Activated CD4-positive, CD25-positive, alpha-beta regulatory T cell treated with anti-CD3 and anti-CD28 coated beads, Interleukin-2, amount 50 U/mL, for 24 hours (primary cell): ENCODE measurements around the gene TOR2A.

Experiments
- ATAC-seq, 2 donors: fragments of 150-1000 bp; cut with Tn5 transposase; one replicate each; pipeline ENCODE4 v1.10.0; 2021; ENCODE audit warnings: mild to moderate bottlenecking in 1 of 2, moderate library complexity in 1 of 2

Gene TOR2A

DNA sequence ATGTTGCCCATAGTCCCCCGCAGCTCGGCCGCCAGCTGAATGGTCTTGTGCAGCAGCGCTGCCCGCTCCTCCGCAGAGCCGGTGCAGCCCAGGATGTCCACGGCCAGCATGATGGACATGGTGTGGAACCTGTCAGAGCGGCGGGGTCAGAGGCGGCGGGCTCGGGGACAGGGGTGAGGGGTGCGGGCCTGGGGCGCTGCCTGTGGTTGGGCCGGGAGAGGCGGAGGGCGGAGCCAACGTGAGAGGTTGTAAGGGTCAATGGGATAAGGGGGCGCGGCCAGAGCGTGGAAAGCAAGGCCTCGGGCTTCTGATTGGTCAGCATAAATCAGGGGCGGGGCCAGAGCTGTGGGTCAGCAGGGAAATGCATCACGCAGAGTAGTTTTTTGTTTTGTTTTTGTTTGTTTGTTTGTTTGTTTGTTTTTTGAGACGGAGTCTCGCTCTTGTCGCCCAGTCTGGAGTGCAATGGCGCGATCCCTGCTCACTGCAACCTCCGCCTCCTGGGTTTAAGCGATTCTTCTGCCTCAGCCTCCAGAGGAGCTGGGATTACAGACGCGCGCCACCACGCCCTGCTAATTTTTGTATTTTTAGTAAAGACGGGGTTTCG lies 6.8 kb upstream of the TOR2A start:
- ATAC-seq, result no peak

DNA sequence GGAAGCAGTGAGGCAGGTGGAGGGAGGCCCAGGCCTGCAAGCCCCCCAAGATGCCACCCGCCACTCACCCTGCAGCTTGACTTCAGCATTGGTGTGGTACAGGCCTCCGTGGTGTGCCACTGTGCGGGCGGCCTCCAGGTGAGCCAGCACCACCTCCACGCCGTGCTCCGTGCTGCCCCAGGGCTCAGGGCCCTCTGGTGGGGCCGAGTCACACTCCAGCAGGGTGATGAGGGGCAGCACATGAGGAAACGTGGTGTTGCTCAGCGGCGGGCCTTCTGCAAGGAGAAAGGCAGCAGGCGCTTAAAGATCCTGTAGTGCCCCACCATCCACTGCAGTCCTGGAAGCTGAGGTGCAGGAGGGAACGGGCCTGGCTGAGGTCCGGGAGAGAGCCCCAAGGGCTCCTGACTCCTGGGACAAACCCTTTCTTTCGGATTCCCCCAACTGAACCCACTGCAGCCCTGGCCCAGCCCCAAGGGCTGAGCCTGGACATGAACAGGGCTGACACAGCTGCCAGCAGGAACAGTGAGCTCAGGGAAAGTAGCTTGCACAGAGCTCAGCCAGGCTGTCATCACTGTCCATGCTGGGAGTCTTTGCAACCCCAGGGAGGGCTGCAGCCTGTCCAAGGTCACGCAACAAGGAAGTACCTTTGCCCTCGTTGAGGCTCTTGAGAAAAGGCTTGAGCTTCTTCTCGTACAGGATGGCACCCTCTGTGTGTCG lies 4.7 kb upstream of the TOR2A start:
- ATAC-seq, result no peak

DNA sequence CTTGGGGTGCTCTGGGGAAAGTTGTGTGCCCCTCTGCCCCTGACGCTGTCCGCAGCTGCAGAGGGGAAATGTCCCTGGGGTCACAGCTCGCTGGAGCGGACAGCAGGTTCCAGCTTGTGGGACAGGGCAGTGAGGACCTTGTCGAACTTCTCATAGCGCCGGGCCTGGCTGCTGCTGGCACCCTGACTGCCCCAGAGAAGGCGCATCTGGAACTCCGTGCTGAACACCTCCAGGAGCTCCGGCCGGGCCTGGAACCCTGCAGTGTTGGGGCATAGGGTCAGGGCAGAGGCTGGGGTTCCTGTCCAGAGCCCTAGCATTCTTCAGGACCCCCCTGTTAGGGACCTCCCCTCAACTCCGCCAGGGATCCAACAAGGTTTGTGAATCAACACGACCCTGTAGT lies 3.6 kb upstream of the TOR2A start:
- no peak for ATAC-seq

DNA sequence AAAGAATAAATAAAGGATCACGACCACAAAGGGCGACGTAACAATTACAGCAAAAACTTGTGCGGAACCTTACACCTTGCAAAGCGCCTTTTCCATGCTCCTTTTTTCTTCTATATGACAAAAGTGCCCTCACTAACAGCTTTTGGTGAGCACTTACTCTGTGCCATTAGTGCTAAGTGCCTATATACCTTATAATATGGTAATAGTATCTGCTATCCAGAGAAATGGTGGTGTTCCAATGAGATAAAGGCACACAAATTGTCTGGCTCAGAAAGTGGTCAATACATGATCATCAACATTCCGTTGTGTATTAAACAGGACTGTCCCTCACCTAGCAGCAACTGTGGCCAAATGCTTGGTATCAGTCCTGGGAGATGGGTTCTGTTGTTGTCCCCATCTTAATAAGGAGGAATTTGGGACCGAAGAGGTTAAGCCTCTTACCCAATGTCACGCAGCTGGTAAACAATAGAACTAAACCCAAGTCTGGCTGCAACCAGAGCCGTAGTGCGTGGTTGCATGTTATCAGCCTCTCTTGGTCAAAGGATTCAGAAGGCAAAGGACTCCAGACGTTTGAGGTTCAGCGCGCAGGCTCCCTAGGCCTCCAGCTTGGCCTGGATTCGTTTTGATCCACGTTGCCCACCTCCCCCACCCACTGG lies 564 bp upstream of the TOR2A start:
- no peak for ATAC-seq

DNA sequence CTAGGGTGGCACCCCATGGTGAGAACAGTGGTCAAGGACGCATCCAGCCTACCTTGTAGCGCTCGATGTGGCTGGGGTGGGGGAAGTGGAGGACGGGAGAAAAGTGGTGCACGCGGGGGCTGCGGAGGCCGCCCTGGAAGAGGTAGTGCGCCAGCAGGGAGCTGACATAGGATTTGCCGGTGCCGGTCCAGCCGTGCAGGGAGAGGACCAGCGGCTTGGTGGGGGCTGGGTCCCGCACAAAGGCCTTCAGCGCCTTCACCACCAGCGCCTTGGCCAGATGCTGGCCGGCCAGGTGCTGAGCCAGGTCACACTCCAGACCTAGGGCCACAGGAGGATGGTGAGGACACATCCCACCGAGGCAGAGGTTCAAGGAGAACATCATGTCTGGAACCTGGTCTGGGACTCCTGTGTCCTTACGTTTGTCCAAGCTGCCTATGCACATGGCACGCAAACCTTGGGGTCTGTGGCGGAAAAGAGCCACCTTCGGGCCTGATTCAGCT lies 797 bp downstream of the TOR2A start:
- ATAC-seq, result no peak

DNA sequence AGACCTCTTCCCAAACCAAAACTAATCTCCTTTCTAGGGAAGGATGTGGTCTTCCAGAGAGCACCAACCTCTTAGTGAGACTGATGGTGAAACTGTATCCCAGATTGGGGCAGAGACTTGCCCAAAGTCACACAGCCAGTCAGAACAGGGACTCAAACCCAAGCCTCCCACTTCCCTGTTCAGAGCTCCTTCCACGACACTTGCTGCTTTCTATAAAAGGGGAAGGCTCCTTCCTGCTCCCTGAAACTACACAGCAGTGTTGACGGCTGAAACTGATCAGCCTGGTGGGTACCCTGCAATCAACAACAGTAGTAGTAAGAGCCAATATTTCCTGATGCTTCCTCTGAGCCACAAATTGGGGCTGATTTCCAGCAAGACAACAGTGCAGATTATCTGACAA lies 1.5 kb downstream of the TOR2A start:
- ATAC-seq, result no peak

DNA sequence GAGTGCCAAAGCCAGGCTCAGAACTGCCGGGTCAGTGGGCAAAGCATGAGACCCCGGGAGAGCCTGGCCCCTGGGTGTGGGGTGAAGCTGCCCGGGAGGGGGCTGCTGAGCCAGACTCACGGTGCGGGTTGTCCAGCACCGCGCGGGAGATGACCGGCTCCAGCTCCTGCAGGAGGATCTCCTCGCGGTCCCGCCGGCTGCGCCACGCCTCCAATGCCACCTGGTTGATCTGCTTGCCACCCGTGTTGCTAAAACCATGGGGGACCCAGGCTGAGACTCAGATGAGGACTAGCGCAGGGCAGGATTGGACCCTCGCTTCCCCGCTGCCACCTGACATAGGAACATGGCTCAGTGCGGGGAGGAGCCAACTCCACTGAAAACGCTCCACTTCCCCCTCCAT lies 2.6 kb downstream of the TOR2A start:
- no peak for ATAC-seq

DNA sequence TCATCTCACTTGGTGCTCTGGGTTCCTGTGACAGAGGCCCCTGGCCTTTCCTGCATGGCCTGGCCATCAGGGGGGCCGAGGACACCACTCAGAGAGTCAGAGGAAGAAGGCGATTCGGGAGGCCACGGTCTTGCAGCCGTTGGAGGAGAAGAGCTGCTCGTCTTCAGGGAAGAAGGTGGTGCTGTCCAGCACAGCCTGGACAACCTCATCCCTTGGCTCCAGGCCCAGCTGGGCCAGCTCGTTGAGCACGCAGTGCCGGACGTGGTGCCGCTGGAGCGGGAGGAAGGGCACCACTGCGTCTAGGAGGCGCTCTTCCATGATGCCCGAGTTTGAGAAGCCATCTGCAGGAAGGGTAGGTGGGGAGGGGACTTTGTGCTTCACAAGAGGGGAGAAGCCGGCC lies 3.2 kb downstream of the TOR2A start:
- no peak for ATAC-seq

DNA sequence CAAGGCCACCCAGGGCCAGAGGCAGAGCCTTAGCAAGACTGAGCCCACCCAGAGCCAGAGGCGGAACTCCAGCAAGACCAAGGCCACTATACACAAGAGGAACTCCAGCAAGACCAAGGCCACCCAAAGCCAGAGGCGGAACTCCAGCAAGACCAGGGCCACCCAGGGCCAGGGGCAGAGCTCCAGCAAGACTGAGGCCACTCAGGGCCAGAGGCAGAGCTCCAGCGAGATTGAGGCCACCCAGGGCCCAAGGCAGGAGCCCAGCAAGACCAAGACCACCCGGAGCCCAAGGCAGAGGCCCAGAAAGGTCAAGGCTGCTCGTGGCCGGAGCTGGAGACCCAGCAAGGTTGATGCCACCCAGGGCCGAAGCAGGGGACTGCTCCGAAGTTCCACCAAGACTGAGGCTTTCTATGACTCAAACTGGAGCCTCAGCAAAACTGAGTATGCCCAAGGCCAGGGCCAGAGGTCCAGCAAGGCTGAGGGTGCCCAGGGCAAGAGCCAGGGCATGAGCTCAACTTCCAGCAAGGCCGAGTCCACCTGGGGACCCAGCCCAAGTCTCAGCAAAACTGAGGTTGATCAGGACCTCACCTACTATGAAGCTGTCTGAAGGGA lies 4.2 kb downstream of the TOR2A start:
- no peak for ATAC-seq

DNA sequence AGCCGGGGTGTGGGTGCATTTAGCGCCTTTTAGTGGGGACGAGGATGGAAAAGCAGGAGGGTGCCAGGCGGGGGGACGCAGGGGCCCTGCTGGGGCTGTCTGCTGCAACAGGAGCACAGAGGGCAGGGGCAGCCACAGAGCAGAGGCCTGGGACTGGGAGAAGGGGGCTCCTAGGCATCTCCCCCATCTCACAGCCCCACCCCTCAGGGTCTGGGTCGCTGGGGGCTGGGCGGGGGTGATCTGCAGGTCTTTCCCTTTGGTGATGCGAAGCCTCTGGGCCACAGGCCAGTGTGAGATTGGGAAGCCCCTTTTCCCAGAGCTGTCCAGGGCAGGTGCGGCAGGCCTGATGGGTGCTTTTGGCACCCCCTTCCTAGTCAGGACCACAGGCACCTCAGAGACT lies 4.8 kb downstream of the TOR2A start:
- no peak for ATAC-seq

DNA sequence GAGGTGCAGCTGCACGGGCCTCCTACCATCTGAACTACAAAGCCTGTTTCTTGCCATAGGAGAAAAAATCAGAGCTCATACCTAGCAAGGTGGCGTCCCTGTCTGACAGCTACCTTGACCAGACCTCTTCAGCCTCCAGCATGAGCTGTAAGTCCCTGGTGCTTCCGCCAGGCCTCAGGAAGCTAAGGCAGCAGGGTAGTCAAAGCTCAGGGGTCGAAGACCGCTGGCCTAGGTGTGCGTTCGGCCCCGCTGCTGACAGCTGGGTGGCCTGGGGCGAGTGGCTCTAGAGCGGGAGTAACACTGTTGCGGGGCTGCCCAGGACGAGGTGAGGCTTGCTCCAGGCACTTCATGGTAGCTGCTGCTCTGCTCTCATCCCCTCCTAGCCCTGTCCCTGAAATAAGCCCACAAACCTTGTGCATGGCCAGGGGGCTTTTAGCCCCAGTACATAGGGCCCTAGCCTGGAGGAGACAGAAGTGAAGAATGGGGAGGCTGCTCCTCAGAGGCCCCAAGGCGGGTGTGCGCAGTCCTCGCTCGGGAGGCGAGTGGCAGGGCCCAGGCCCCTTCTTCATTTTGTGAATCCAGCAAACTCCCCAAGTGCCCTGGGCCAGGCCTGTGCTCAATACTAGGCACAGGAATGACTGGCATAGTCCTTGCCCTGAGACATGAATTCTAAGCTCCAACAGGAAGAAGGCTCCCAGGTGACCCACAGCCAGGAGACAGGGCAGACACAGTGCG lies 5.4 kb downstream of the TOR2A start:
- no peak for ATAC-seq

DNA sequence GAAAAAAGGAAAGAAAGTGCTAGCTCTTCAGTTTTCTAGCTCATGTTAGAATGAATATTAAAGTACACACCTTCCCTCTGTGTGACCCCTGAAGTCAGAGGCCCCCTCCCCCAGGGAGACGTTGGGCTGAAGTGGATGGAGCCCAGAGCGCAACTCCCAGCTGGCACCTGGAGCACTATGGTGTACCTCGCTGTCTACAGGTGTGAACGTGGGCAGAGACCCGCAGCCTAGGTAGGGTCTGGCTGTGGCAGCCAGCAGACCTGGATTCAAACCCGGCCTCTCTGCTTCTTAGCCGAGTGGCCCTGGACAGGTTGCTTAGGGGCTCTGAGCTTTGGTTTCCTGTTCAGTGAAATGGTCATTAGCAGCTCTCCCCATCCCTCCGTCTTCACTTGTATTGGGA lies 6.3 kb downstream of the TOR2A start:
- no peak for ATAC-seq

DNA sequence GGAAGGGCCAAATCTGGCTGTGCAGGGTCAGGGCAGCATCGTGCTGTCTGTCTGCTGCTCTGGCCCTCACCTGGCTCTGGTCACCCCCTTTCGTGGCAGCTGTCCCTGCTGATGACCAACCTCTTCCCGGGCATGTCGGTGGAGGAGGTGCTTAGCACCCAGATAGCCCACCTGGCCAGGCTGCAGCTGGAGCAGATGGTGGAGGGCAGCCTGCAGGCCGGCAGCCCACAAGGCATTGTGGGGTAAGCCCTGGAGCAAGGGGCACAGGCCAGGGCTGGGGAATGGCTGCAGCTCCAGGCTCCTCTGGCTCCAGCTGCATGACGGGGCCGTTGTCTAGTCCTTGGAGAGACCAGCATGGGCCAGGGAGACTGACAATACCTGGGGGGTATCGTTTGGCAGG lies 8.2 kb downstream of the TOR2A start:
- no peak for ATAC-seq

DNA sequence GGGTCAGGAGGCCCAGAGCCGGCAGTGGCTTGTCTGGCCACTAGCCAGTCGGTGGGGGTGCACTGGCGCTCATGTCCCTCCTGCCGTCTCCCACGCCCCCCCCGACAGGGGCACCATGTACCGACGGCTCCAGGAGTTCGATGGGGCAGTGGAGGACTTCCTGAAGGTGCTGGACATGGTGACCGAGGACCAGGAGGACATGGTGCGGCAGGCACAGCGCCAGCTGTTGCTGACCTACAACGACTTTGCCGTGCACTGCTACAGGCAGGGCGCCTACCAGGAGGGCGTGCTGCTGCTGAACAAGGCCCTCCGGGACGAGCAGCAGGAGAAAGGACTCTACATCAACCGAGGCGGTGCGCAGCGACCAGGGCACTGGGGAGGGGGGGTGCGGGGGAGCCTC lies 11.1 kb downstream of the TOR2A start:
- ATAC-seq, result no peak

DNA sequence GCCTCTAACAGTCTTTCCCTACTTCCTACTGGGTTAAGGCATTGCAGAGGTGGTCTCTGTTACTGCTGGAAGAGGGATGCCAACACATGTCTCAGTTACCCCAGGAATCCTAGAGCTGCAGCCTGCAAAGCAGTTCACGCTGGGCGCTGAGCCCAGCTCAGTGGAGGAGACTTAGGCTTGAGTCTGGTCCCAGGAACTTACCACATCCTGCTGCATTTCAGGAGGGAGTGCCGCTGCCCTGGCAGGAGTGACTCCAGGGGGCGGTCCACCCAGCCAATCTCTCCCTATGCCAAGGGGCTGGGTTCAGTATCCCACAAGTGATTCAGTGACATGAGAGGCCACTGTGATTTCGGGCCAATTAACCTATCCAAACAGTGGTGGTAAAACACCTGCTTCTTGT lies 11.7 kb downstream of the TOR2A start:
- ATAC-seq, result no peak

DNA sequence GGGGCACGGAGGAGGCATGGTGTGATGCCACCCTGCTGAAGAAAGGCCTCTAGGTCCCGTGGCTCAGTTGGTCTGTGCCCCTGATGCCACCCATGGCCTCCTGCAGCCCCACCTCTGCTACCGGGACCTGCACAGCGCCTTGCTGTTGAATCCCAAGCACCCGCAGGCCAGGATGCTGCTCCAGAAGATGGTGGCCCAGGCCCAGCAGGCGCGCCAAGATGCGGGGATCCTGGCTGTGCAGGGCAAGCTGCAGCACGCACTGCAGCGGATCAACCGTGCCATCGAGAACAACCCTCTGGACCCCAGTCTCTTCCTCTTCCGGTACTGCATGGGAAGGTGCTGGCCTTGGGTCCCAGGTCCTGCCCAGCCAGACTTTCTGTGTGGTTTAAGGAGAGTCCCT lies 12.1 kb downstream of the TOR2A start:
- ATAC-seq, result no peak

DNA sequence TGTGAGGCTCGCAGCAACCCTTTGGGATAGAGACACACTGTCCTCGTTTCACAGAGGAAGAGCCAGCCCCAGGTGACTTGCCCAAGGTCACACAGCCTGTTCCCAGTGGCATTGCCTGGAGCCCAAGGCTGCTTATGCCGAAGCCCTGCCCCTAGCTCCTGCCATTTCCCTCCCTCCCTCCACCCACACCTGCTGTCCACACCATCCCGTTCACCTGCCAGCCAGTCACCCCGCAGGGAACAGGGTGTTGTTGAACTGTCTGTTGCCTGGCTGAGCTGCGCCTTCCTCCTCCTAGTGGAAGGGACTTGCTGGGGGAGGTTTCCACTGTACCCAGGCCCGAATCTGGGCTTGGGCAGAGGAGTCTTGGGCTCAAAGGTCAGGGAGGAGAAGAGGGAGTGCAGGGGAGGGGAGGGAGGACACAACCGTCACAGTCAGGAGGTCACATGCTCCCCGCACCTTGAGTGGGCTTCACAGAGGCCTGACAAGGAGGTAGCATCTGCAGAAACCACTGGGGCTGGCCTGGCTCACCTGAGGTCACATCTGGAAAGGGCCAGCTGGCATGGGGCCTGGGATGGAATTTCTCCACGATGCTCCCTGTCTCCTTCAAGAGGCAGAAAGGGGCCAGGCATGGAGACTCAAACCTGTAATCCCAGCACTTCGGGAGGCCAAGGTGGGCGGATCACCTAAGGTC lies 12.9 kb downstream of the TOR2A start:
- ATAC-seq, result no peak

DNA sequence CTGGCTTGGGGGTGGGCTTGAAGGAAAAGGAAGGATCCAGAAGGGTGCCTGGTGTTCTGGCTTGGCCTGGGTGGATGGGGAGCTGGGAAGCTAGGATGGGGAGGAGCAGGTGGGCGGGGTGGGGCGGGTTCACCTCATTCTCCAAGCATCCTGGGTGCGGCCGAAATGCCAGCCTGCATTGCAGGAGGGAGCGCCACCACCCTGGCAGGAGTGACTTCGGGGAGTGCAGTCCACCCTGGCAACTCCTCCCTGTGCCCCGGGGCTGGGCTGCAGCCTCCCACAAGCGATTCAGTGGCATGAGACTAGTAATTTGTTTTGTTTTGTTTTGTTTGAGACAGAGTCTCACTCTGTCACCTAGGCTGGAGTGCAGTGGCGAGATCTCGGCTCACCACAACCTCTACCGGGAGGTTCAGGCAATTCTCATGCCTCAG lies 13.7 kb downstream of the TOR2A start:
- no peak for ATAC-seq

DNA sequence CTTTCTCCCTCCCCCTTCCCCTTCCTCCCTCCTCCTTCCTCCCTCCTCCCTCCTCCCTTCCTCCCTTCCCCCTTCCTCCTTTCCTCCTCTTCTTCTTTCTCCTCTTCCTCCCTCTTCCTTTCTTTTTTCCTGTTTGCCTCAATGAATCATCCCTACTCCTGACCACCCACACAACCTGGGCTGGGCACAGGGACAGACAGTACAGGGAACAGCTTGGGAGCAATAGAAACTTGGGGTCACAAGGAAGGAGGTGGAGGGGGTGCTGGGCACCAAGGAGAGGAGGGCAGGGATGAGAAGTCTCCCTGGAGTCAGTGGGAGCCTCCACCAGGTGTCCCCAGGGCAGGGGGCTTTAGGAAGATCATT lies 14.2 kb downstream of the TOR2A start:
- ATAC-seq, result no peak

DNA sequence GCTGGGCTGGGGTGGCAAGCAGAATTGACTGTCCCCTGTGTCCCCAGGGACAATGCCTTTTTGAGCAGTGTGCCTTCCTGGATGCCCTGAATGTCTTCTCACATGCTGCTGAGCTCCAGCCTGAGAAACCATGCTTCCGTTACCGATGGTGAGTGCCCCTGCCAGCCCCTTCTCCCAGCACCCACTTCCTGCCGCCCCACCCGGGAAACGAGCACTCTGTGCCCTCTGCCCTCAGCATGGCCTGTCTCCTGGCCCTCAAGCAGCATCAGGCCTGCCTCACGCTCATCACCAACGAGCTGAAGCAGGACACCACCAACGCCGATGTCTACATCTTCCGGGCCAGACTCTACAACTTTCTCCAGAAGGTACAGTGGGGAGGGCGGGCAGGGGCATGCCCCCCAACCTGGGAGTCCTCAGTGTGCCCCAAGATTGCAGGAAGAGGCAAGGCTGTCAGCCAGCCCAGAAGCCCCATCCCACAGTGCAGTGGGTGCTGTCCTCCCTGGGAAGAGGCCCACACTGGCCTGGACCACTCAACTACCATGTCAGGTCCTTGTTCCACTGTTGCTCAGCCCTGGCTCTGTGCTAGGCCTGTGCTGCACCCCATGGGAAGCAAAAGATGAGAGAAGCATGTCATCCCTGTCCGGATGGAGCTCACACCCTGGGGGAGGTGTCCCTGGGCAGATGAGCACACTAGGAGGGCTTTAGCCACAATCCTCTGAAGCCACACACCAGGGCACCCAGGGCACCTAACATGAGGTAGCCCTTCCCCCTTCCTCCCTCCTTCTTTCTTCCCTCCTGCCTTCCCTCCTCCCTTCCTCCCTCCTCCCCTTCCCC lies 14.8 kb downstream of the TOR2A start:
- ATAC-seq, result no peak

DNA sequence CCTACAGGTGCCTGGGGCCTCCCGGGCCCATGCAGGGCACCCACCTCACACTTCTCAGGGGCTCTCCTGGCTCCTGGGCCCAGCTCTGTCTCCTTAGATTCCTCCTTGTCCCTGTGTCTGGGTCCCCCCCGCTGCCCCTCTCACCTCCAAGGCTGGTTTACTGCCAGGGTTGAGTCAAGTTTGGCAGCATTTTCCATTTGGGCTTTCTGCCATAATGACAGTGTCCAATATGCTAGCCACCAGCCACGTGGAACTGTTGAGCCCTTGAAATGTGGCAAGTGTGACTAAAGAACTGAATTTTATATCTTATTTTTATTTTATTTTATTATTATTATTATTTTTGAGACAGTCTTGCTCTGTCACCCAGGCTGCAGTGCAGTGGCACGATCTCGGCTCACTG lies 17.3 kb downstream of the TOR2A start:
- ATAC-seq, result no peak

DNA sequence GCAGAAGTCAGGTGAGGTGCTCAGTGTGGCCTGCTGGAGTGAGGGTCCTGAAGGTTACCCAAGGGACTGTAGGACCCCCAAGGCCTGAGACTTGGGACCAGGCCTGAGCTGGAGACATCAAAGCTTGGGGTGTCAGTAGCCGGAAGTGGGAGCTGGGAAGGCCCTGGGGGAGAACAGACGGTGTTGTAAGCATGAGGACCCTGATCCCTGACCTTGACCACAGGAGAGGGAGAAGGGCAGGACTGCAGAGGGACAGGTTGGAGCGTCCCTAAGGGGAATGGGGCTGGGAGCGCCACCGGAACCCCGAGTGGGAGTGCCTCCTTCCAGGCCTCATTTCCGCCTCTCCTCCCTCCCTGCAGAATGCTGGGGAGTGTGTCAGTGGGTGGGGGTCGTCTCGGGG lies 18.7 kb downstream of the TOR2A start:
- ATAC-seq, result no peak
